ENCODE data around the gene HPX. TPM values are rescaled to one million over a fixed set of nuclear protein-coding genes. Genes with fewer than 3 reads are reported as not detected.
A peak's percentile ranks its signal among the peaks of the same experiment; 100 is the strongest.

Gene HPX, protein sequence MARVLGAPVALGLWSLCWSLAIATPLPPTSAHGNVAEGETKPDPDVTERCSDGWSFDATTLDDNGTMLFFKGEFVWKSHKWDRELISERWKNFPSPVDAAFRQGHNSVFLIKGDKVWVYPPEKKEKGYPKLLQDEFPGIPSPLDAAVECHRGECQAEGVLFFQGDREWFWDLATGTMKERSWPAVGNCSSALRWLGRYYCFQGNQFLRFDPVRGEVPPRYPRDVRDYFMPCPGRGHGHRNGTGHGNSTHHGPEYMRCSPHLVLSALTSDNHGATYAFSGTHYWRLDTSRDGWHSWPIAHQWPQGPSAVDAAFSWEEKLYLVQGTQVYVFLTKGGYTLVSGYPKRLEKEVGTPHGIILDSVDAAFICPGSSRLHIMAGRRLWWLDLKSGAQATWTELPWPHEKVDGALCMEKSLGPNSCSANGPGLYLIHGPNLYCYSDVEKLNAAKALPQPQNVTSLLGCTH
- total RNA-seq: 1 to 10 TPM; 1.6 to 1.7 TPM
- polyA plus RNA-seq: not detected
- 0.08 to 1.5 (median 0.80) reads per million in 6 experiments for total RNA-seq

DNA sequence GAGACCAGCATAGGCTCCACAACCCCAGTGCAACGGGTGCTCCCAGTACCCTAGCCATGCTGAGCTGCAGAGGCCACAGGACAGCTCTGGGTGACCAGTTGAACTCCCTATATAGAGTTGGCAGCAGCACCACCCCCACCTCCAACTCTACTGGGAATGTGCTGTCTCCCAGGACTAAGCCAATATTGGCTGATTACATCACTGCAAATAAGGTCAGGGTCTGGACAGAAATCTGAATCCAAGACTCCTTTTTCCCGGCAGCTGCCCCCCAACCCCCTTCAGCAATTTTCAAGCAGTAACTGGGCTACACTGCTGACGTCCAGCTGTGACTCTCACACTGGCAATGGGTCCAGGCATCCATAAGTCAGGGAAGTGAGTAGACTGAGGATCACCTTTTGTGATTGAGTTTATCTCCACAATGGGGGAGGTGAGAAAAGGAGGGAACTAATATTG lies at the start of gene HPX:
Gene HPX (minus strand): TSS at position 82 of the 453 bp plus-strand sequence. CDS start 24 bp downstream, at position 58.
- POLR2A ChIA-PET: interaction anchor here (0.7 to 1.3 kb wide), 4 partner anchors 38 to 63 kb away, joined by 3 to 8 read pairs (median 4); partner anchors contain the start of gene SMPD1
- ATAC-seq: no peak
- H3K4me3 Mint-ChIP-seq: no peak within 1 kb of the TSS
- H3K27ac Mint-ChIP-seq: no peak within 1 kb of the TSS
- H3K4me1 Mint-ChIP-seq: peaks cover 0 to 4% (median 2%) of the 10 kb centered on the region in 4 donors
- H3K9me3 Mint-ChIP-seq: no peaks in the 10 kb centered on the region
- DNase-seq: no peak
- H3K27me3 Mint-ChIP-seq: no peaks in the 10 kb centered on the region
- no peaks in the 10 kb centered on the region for H3K36me3 Mint-ChIP-seq

DNA sequence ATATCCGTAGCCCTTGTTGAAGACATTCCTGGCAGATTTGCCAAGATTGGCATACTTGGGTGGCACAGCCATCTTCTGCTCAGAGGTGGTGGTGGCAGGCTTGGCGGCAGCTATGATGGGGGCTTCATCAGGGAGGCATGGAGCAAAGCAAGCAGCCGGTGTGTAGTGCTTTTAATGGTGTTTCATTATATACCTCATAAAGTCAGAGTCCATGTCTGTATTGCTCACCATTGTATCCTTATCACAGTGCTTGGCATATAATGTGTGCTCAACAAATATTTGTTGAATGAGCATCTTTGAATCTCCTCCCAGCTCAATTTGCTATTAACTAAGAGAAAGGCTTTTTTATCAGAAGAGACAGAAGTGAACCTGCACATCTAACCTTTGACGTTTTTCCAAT lies 48.5 kb upstream of the HPX start:
- Mint-ChIP-seq H3K27me3 (no peaks in the 10 kb centered on the region), H3K36me3 (peaks cover 0 to 54% (median 4%) of the 10 kb centered on the region in 3 donors), H3K27ac (peak overlapping the region in 6 of 10 donors; percentile 5 to 78 (median 28)), H3K4me3 (no peak overlapping the region), H3K4me1 (peaks cover 5 to 26% (median 8%) of the 10 kb centered on the region in 4 donors), H3K9me3 (no peaks in the 10 kb centered on the region)
- DNase-seq (no peak), ATAC-seq (no peak)
- POLR2A ChIA-PET: no interaction called here

- Mint-ChIP-seq H3K4me3 (no peak overlapping the region), H3K9me3 (no peaks in the 10 kb centered on the region), H3K27ac (peak overlapping the region in 4 of 10 donors; percentile 35 to 78 (median 60)), H3K27me3 (no peaks in the 10 kb centered on the region), H3K36me3 (peaks cover 0 to 51% (median 4%) of the 10 kb centered on the region in 3 donors), H3K4me1 (peaks cover 5 to 25% (median 8%) of the 10 kb centered on the region in 4 donors)
- ATAC-seq (no peak), DNase-seq (no peak)
- POLR2A ChIA-PET: interaction anchor here (0.6 to 1.3 kb wide), 2 partner anchors 11 to 13 kb away, joined by 3 read pairs; no protein-coding TSS in a partner anchor
Observed at GRCh38 chr11:6488821-6489220, 48.0 kb upstream of the HPX start.

- Mint-ChIP-seq H3K4me1 (peaks cover 6 to 23% (median 9%) of the 10 kb centered on the region in 4 donors), H3K27me3 (no peaks in the 10 kb centered on the region), H3K4me3 (no peak overlapping the region), H3K27ac (peak overlapping the region in 6 of 10 donors; percentile 30 to 65 (median 52)), H3K9me3 (no peaks in the 10 kb centered on the region), H3K36me3 (peaks cover 0 to 46% (median 4%) of the 10 kb centered on the region in 3 donors)
- no peak for DNase-seq
- POLR2A ChIA-PET: interaction anchor here (0.6 to 1.3 kb wide), 2 partner anchors 11 to 12 kb away, joined by 3 read pairs; no protein-coding TSS in a partner anchor
- ATAC-seq: no peak
Observed at GRCh38 chr11:6488342-6488741, 47.6 kb upstream of the HPX start.

DNA sequence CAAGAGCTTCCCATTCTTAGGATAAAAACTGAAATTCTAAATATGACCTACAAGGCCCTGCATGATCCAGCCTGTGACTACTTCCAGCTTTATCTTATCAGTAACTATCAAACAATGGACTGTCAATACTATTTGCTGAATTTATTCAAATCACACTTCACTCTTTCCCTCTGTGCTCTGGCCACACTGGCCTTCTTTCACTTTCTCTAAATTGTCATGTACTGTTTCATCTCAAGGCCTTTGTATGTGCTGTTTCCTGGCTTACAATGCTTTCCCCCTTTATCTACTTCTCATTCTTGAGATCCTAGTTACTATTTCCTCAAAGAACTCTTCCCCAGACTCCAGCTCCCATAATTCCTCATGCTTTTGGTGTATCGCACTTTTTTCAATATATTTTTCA lies 46.2 kb upstream of the HPX start:
- Mint-ChIP-seq H3K4me3 (no peak overlapping the region), H3K4me1 (peaks cover 15 to 33% (median 20%) of the 10 kb centered on the region in 4 donors), H3K27me3 (no peaks in the 10 kb centered on the region), H3K27ac (no peak overlapping the region), H3K36me3 (peaks cover 0 to 34% (median 4%) of the 10 kb centered on the region in 3 donors), H3K9me3 (no peaks in the 10 kb centered on the region)
- DNase-seq (no peak), ATAC-seq (no peak)
- POLR2A ChIA-PET: no interaction called here

- H3K4me1 Mint-ChIP-seq: peaks cover 15 to 34% (median 22%) of the 10 kb centered on the region in 4 donors
- ATAC-seq (no peak), DNase-seq (no peak)
- no peaks in the 10 kb centered on the region for H3K27me3 Mint-ChIP-seq
- POLR2A ChIA-PET: no interaction called here
- peaks cover 0 to 27% (median 4%) of the 10 kb centered on the region in 3 donors for H3K36me3 Mint-ChIP-seq
- no peak overlapping the region for H3K4me3 Mint-ChIP-seq
- no peaks in the 10 kb centered on the region for H3K9me3 Mint-ChIP-seq
- no peak overlapping the region for H3K27ac Mint-ChIP-seq
Observed at GRCh38 chr11:6486256-6486655, 45.5 kb upstream of the HPX start.

GRCh38 chr11:6485661-6486060 lies 44.9 kb upstream of the HPX start:
- no peak overlapping the region for H3K4me3 Mint-ChIP-seq
- no peaks in the 10 kb centered on the region for H3K9me3 Mint-ChIP-seq
- no peaks in the 10 kb centered on the region for H3K27me3 Mint-ChIP-seq
- peaks cover 20 to 40% (median 28%) of the 10 kb centered on the region in 4 donors for H3K4me1 Mint-ChIP-seq
- peaks cover 0 to 21% (median 4%) of the 10 kb centered on the region in 3 donors for H3K36me3 Mint-ChIP-seq
- no peak for ATAC-seq
- no peak for DNase-seq
- POLR2A ChIA-PET: no interaction called here
- no peak overlapping the region for H3K27ac Mint-ChIP-seq

DNA sequence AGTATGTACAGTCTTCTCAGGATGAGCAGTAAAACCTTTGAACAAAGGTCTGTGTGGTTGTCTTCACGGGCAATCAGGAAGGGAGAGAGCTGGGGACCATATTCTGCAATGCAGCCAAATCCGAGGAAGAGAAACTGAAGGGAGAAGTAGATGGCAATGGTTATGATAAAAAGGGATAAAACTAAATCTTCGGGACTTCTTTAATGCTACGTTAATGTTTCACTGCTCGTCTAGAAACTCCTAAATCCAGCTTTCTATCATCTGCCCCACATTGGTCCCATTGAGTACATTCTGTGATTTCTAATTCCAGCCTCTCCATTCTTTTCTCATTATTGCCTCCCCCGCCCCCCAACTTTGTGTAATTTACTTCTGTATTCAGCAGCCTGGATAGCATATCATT lies 42.2 kb upstream of the HPX start:
- DNase-seq (no peak), ATAC-seq (no peak)
- H3K4me1 Mint-ChIP-seq: peaks cover 26 to 48% (median 43%) of the 10 kb centered on the region in 4 donors
- H3K36me3 Mint-ChIP-seq: peaks cover 0 to 6% (median 0%) of the 10 kb centered on the region in 3 donors
- H3K4me3 Mint-ChIP-seq: peak overlapping the region; percentile 66 to 99 (median 96)
- peak overlapping the region; percentile 80 to 99 (median 99) for H3K27ac Mint-ChIP-seq
- POLR2A ChIA-PET: interaction anchor here (1.5 kb wide), 1 partner anchor 93 kb away, joined by 3 read pairs; the partner anchor contains the start of gene SMPD1
- no peaks in the 10 kb centered on the region for H3K27me3 Mint-ChIP-seq
- no peaks in the 10 kb centered on the region for H3K9me3 Mint-ChIP-seq

GRCh38 chr11:6482441-6482840 lies 41.7 kb upstream of the HPX start:
- Mint-ChIP-seq H3K4me1 (peaks cover 26 to 46% (median 43%) of the 10 kb centered on the region in 4 donors), H3K9me3 (no peaks in the 10 kb centered on the region), H3K4me3 (peak overlapping the region; percentile 66 to 99 (median 96)), H3K27ac (peak overlapping the region; percentile 80 to 99 (median 99)), H3K27me3 (no peaks in the 10 kb centered on the region), H3K36me3 (peaks cover 0 to 12% (median 0%) of the 10 kb centered on the region in 3 donors)
- DNase-seq (no peak), ATAC-seq (no peak)
- POLR2A ChIA-PET: interaction anchor here (0.9 to 2.1 kb wide), 16 partner anchors 9 to 264 kb away, joined by 3 to 22 read pairs (median 8); partner anchors contain the start of genes APBB1, ILK, MRPL17 and RRP8

GRCh38 chr11:6481924-6482275 lies 41.1 kb upstream of the HPX start:
- no peaks in the 10 kb centered on the region for H3K9me3 Mint-ChIP-seq
- peaks cover 26 to 46% (median 43%) of the 10 kb centered on the region in 4 donors for H3K4me1 Mint-ChIP-seq
- POLR2A ChIA-PET: interaction anchor here (0.6 to 2.1 kb wide), 24 partner anchors 9 to 265 kb away, joined by 3 to 22 read pairs (median 5); partner anchors contain the start of genes APBB1, ILK, MRPL17 and RRP8
- H3K27ac Mint-ChIP-seq: peak overlapping the region; percentile 96 to 99 (median 99)
- peaks cover 0 to 16% (median 0%) of the 10 kb centered on the region in 3 donors for H3K36me3 Mint-ChIP-seq
- DNase-seq: no peak
- peak in 1 of 2 donors; percentile 1 for ATAC-seq
- no peaks in the 10 kb centered on the region for H3K27me3 Mint-ChIP-seq
- peak overlapping the region; percentile 93 to 99 (median 96) for H3K4me3 Mint-ChIP-seq

DNA sequence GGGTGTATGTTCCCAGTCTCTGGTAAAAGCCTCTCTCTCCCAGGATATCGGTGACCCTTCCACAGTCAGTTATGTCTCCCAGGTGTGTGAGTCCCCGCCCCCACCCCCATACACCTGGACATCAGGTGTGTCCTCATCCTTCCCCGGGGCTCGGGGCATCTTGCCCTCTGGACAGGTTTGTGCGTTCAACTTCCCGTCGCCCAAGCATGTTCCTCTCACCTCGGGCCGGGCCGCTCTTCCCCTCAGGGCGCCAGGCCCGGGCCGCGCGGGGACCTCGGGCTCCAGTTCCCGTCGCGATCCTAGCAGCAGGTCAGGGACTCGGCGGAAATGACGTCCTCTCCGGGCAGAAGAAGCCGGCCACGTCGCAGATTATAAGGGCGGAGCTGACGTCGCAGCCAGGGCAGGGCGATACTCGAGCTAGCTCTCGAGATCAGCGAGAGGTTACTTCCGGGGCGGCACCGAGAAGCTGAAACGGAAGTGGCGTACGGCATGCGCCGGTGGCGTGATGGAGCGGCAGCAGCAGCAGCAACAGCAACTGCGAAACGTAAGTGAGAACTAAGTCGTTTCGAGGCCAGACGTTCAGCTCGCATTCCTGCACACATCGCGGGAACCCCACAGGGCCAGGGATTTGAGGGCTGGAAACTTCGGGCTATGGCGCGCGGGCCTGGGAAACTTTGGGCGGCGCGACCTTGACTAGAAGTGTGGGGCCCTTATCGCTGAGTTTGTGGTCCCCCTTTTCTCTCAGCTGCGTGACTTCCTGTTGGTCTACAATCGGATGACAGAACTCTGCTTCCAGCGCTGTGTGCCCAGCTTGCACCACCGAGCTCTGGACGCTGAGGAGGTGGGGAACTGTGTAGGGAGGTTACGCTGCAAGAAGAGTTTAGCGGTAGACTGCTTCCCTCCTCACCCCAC lies 40.5 kb upstream of the HPX start, which contains the start of the genes ARFIP2 and TIMM10B:
Gene ARFIP2 (minus strand): TSS at position 320 of the 912 bp plus-strand sequence. CDS start 910 bp downstream, outside the sequence.
Gene TIMM10B (plus strand): TSS at position 490 of the 912 bp plus-strand sequence. CDS start 16 bp downstream, at position 506.
- Mint-ChIP-seq H3K4me3 (peak within 1 kb of the TSS; percentile 93 to 99 (median 96)), H3K9me3 (no peaks in the 10 kb centered on the region), H3K4me1 (peaks cover 26 to 46% (median 43%) of the 10 kb centered on the region in 4 donors), H3K36me3 (peaks cover 0 to 19% (median 0%) of the 10 kb centered on the region in 3 donors), H3K27ac (peak within 1 kb of the TSS; percentile 96 to 99 (median 99)), H3K27me3 (no peaks in the 10 kb centered on the region)
- ATAC-seq (peak; percentile 95 to 96), DNase-seq (peak; percentile 87 to 98 (median 96))
- POLR2A ChIA-PET: interaction anchor here (0.6 to 2.1 kb wide), 25 partner anchors 8 to 266 kb away, joined by 3 to 22 read pairs (median 5); partner anchors contain the start of genes APBB1, ILK, MRPL17 and RRP8
